SIG-M5 treated with dmso at 0.1 percent for 504 hours (cell line): ENCODE measurements around the gene TMEM117.

Source experiments
- DNase-seq: peaks from one replicate; lab custom pipeline; 2025; ENCODE audit not compliant: unreplicated experiment; lab: John Stamatoyannopoulos, UW

The TMEM117 gene

GRCh38 chr12:43883748-43884147 lies 47.9 kb downstream of the TMEM117 start:
- no peak for DNase-seq

GRCh38 chr12:43884683-43885410 lies 49.0 kb downstream of the TMEM117 start:
- DNase-seq, result no peak

GRCh38 chr12:43887397-43887796 lies 51.5 kb downstream of the TMEM117 start:
- no peak for DNase-seq

GRCh38 chr12:43891856-43892574 lies 56.1 kb downstream of the TMEM117 start:
- no peak for DNase-seq

- no peak for DNase-seq
Measured at GRCh38 chr12:43893670-43894069, 57.8 kb downstream of the TMEM117 start.

- no peak for DNase-seq
Measured at GRCh38 chr12:43895580-43896206, 59.8 kb downstream of the TMEM117 start.

- DNase-seq, result no peak
Measured at GRCh38 chr12:43896496-43896895, 60.6 kb downstream of the TMEM117 start.

GRCh38 chr12:43898474-43898873 lies 62.6 kb downstream of the TMEM117 start:
- DNase-seq, result no peak

GRCh38 chr12:43899574-43899973 lies 63.7 kb downstream of the TMEM117 start:
- DNase-seq, result no peak

- no peak for DNase-seq
Measured at GRCh38 chr12:43903686-43904085, 67.8 kb downstream of the TMEM117 start.

GRCh38 chr12:43912859-43913258 lies 77.0 kb downstream of the TMEM117 start:
- no peak for DNase-seq

GRCh38 chr12:43914391-43914790 lies 78.5 kb downstream of the TMEM117 start:
- no peak for DNase-seq

- peak; percentile 24 for DNase-seq
Measured at GRCh38 chr12:43914923-43915468, 79.1 kb downstream of the TMEM117 start.

GRCh38 chr12:43917896-43918295 lies 82.0 kb downstream of the TMEM117 start:
- no peak for DNase-seq

GRCh38 chr12:43921666-43922337 lies 85.9 kb downstream of the TMEM117 start:
- no peak for DNase-seq

- no peak for DNase-seq
Measured at GRCh38 chr12:43930032-43930431, 94.2 kb downstream of the TMEM117 start.

GRCh38 chr12:43931187-43931586 lies 95.3 kb downstream of the TMEM117 start:
- DNase-seq, result no peak

- DNase-seq, result no peak
Measured at GRCh38 chr12:43935581-43935980, 99.7 kb downstream of the TMEM117 start.

GRCh38 chr12:43937947-43938346 lies 102.1 kb downstream of the TMEM117 start:
- peak; percentile 23 for DNase-seq

- no peak for DNase-seq
Measured at GRCh38 chr12:43942379-43942778, 106.5 kb downstream of the TMEM117 start.

GRCh38 chr12:43945983-43946382 lies 110.1 kb downstream of the TMEM117 start:
- DNase-seq, result no peak
